ENCODE measurements around the gene METAP1D. TPM values are rescaled to one million over a fixed set of nuclear protein-coding genes. Genes with fewer than 3 reads are reported as not detected.

Gene METAP1D
- total and polyA plus RNA-seq, 9 donors: 7.0 to 14.3 (median 10.9) TPM

- WGBS, 3 donors: 95 to 97% (median 96%) methylated on average over 7 of the region's 7 CpGs
- intact Hi-C loops (cut with DNase I): no loop called here
These were observed 43.5 kb upstream of the METAP1D start for GRCh38 chr2:171956135-171956825.

GRCh38 chr2:171957061-171957460 lies 42.7 kb upstream of the METAP1D start:
- intact Hi-C loops (cut with DNase I): no loop called here
- H3K27ac ChIP-seq: no peak overlapping the region
- WGBS, 3 donors: 92 to 98% (median 97%) methylated on average over 2 of the region's 2 CpGs

More at GRCh38 chr2:171956135-171956825, 43.5 kb upstream of the METAP1D start:
- H3K27me3 ChIP-seq: no peaks in the 10 kb centered on the region
- TF ChIP-seq CTCF (IDR thresholded peaks at IDR 0.05): no peak
- TF ChIP-seq POLR2A (IDR thresholded peaks at IDR 0.05): no peak
- TF ChIP-seq EP300 (IDR thresholded peaks at IDR 0.05): no peak
- H3K4me1 ChIP-seq (ENCODE audit: insufficient read depth): peaks cover 3% of the 10 kb centered on the region
- no peak overlapping the region for H3K4me3 ChIP-seq
- no peak overlapping the region for H3K27ac ChIP-seq
- no peak for DNase-seq
- H3K9me3 ChIP-seq: no peaks in the 10 kb centered on the region
- H3K36me3 ChIP-seq: no peaks in the 10 kb centered on the region

GRCh38 chr2:171958475-171958874 lies 41.3 kb upstream of the METAP1D start:
- Histone ChIP-seq H3K36me3 (no peaks in the 10 kb centered on the region), H3K27me3 (no peaks in the 10 kb centered on the region), H3K4me1 (ENCODE audit: insufficient read depth) (peaks cover 3% of the 10 kb centered on the region), H3K27ac (no peak overlapping the region), H3K4me3 (no peak overlapping the region), H3K9me3 (no peaks in the 10 kb centered on the region)
- WGBS, 3 donors: 93 to 96% (median 93%) methylated on average over 3 of the region's 3 CpGs
- TF ChIP-seq CTCF (IDR thresholded peaks at IDR 0.05): no peak
- no peak for TF ChIP-seq POLR2A (IDR thresholded peaks at IDR 0.05)
- no peak for TF ChIP-seq EP300 (IDR thresholded peaks at IDR 0.05)
- intact Hi-C loops (cut with DNase I): no loop called here
- no peak for DNase-seq

More at GRCh38 chr2:171957061-171957460, 42.7 kb upstream of the METAP1D start:
- DNase-seq: no peak
- H3K4me3 ChIP-seq: no peak overlapping the region
- no peaks in the 10 kb centered on the region for H3K27me3 ChIP-seq
- peaks cover 3% of the 10 kb centered on the region for H3K4me1 ChIP-seq (ENCODE audit: insufficient read depth)
- TF ChIP-seq POLR2A (IDR thresholded peaks at IDR 0.05): no peak
- TF ChIP-seq CTCF (IDR thresholded peaks at IDR 0.05): no peak
- TF ChIP-seq EP300 (IDR thresholded peaks at IDR 0.05): no peak
- H3K9me3 ChIP-seq: no peaks in the 10 kb centered on the region
- H3K36me3 ChIP-seq: no peaks in the 10 kb centered on the region

GRCh38 chr2:171959998-171960397 lies 39.8 kb upstream of the METAP1D start:
- no peaks in the 10 kb centered on the region for H3K27me3 ChIP-seq
- no peak for TF ChIP-seq CTCF (IDR thresholded peaks at IDR 0.05)
- no peak for TF ChIP-seq POLR2A (IDR thresholded peaks at IDR 0.05)
- no peak for TF ChIP-seq EP300 (IDR thresholded peaks at IDR 0.05)
- whole genome bisulfite sequencing, 3 donors: 56 to 73% (median 72%) methylated on average over 2 of the region's 2 CpGs
- H3K4me3 ChIP-seq: no peak overlapping the region
- DNase-seq: no peak
- no peak overlapping the region for H3K27ac ChIP-seq
- peaks cover 3% of the 10 kb centered on the region for H3K4me1 ChIP-seq (ENCODE audit: insufficient read depth)
- no peaks in the 10 kb centered on the region for H3K9me3 ChIP-seq
- H3K36me3 ChIP-seq: no peaks in the 10 kb centered on the region
- intact Hi-C loops (cut with DNase I): no loop called here
